GM12872 (cell line): Measurements from ENCODE around the gene LHX1.

ENCODE experiments used
- TF ChIP-seq, protein P1 (sequence below): IDR thresholded peaks from 3 replicates; pipeline ENCODE4 v1.5.1; 2011; ENCODE audit warnings: low read depth, mild to moderate bottlenecking, low read length, moderate library complexity; ENCODE audit not compliant: insufficient read depth

Gene LHX1

DNA sequence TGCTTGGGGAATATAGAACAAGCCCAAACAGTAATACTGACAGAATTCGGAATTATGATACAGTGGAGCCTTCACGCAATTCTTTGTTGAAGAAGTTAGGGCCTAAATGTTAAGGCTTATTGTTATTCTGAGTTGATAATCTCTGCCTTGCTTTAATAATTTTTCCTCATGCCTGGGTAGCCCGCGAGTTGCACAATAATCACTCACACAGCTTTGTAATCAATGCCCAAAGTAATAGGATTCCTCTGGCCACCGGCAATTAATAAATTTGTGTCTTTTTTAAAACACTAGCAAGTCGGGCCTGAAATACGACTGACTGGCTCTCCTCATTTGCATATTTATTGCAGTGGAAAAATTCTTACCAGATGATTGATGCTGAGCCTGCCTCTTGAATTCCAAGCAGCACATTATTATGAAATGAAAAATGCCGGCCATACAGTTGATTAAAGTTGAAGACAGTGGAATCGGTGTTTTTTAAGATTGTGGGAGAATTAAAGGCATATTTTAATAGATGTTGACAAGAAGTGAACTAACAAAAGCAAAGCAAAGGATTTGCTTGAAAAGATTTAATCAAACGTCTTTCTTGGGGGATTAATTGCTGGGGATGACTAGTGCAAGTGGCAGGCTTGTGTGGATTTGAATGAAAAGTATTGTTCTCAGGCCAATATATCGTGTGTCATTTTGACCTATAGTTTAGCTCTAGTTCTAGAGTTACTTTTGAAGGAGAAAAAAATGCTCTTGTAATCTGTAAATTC is 41.7 kb downstream of the LHX1 start:
- TF ChIP-seq, protein P1, sequence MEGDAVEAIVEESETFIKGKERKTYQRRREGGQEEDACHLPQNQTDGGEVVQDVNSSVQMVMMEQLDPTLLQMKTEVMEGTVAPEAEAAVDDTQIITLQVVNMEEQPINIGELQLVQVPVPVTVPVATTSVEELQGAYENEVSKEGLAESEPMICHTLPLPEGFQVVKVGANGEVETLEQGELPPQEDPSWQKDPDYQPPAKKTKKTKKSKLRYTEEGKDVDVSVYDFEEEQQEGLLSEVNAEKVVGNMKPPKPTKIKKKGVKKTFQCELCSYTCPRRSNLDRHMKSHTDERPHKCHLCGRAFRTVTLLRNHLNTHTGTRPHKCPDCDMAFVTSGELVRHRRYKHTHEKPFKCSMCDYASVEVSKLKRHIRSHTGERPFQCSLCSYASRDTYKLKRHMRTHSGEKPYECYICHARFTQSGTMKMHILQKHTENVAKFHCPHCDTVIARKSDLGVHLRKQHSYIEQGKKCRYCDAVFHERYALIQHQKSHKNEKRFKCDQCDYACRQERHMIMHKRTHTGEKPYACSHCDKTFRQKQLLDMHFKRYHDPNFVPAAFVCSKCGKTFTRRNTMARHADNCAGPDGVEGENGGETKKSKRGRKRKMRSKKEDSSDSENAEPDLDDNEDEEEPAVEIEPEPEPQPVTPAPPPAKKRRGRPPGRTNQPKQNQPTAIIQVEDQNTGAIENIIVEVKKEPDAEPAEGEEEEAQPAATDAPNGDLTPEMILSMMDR, result no peak

- TF ChIP-seq, protein P1, result no peak
Observed at GRCh38 chr17:36979565-36979941, 42.3 kb downstream of the LHX1 start.

GRCh38 chr17:36980280-36980761 is 43.0 kb downstream of the LHX1 start:
- TF ChIP-seq, protein P1, result no peak

- TF ChIP-seq, protein P1, result no peak
Observed at GRCh38 chr17:36983618-36984017, 46.3 kb downstream of the LHX1 start.

- TF ChIP-seq, protein P1, result no peak
Observed at GRCh38 chr17:36989173-36989572, 51.9 kb downstream of the LHX1 start.

GRCh38 chr17:36992701-36993100 is 55.4 kb downstream of the LHX1 start:
- TF ChIP-seq, protein P1, result no peak

- TF ChIP-seq, protein P1, result no peak
Observed at GRCh38 chr17:36993227-36993626, 56.0 kb downstream of the LHX1 start.
